ENCODE measurements around the gene NFIC.

DNA sequence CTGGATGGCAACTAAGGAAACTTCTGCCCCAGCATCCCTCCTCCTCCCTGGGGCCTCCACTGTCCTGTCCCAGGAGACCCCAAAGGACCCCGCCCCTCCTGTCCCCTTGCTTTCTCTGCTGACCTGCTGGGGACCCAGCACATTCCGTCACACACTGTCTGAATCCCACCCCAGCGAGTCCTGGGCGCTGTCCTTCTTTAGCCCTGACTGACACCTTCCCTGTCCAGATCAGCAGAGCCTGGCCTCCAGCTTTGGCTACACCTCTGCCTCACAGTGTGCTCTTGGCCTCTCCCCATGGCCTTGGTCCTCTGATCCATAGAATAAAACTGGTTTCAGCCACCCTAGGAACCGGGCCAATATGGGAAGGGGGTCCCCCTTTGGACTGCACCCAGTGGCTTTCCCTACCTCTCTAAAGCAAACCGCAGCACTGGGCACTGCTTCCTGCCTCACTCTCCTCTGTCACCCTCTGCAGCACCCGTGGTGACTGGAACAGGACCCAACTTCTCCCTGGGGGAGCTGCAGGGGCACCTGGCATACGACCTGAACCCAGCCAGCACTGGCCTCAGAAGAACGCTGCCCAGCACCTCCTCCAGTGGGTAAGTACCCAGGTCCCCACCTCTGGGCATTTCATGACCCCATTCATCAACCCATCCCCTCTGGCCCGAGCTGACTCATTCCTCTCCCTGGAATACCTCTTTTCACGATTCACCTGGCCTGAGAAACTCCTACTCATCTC lies 67.6 kb downstream of the NFIC start:
- TF ChIP-seq, protein P1, sequence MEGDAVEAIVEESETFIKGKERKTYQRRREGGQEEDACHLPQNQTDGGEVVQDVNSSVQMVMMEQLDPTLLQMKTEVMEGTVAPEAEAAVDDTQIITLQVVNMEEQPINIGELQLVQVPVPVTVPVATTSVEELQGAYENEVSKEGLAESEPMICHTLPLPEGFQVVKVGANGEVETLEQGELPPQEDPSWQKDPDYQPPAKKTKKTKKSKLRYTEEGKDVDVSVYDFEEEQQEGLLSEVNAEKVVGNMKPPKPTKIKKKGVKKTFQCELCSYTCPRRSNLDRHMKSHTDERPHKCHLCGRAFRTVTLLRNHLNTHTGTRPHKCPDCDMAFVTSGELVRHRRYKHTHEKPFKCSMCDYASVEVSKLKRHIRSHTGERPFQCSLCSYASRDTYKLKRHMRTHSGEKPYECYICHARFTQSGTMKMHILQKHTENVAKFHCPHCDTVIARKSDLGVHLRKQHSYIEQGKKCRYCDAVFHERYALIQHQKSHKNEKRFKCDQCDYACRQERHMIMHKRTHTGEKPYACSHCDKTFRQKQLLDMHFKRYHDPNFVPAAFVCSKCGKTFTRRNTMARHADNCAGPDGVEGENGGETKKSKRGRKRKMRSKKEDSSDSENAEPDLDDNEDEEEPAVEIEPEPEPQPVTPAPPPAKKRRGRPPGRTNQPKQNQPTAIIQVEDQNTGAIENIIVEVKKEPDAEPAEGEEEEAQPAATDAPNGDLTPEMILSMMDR (IDR thresholded peaks at IDR 0.05): no peak
- no peak for TF ChIP-seq EZH2phosphoT487 (IDR thresholded peaks at IDR 0.05)

Measured in neural progenitor cell (in vitro differentiated cells).